ENCODE measurements around the gene TIMM50. TPM values are rescaled to one million over a fixed set of nuclear protein-coding genes. Genes with fewer than 3 reads are reported as not detected.
A peak's percentile ranks its signal among the peaks of the same experiment; 100 is the strongest.

The TIMM50 gene
- total and polyA plus RNA-seq, 2 of the 13 experiments (the other 11 are each of a cell fraction or from before 2014, with no cell fraction given): 91.1 to 92.5 TPM

DNA sequence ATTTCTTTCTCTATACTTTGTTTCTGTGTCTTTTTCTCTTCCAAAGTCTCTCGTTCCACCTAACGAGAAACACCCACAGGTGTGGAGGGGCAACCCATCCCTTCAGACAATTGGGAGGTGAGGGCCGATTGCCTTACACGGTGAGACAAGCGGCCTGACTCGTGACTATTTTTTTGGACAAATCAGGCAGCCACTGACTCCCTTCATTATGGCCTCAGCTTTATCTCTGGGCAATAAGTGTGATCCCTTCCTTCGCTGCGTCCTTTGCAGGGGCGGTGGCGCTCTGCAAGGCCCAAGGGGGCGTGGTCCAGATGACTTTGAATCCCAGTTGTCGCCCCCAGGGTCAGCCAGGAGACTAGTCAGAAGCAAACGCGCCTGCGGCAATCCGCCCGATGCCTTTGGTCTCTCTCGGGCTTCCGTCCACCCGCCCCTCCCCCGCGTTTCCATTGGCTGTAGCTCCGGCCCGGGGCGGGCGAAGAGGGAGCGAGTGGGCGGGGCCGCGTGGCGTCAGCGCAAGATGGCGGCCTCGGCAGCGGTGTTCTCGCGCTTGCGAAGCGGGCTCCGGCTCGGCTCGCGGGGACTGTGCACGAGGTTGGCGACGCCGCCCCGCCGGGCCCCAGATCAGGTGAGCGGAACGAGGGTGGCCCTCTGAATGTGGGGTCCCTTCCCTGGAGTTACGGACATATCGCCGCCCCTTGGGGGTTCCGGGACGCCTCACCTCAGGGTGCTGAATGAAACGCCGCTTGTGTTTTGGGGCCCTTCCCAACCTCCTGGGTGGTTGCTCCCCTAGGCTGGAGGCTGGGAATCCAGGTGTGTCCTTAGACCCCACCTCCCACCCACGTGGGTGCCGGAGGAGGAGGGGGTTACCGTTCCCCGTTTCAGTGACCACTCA, at the start of gene TIMM50 (continued):
- TF ChIP-seq ZFP91 (CRISPR knock-in tag; IDR thresholded peaks at IDR 0.05; ENCODE audit: borderline replicate concordance) (peak; percentile 83; the same call in 1 of the 2 replicates), RXRA (CRISPR knock-in tag; IDR thresholded peaks at IDR 0.05) (peak; percentile 78), KLF9 (CRISPR knock-in tag; IDR thresholded peaks at IDR 0.05; ENCODE audit: low read depth) (peak; percentile 94), ZFY (CRISPR knock-in tag; IDR thresholded peaks at IDR 0.05) (peak; percentile 82), TCF12 (IDR thresholded peaks at IDR 0.05) (no peak), TCF12 (CRISPR knock-in tag; IDR thresholded peaks at IDR 0.05) (no peak), ZNF350 (CRISPR knock-in tag; IDR thresholded peaks at IDR 0.05; ENCODE audit: borderline replicate concordance, low read depth) (peak; percentile 92), RBFOX2 (IDR thresholded peaks at IDR 0.05; ENCODE audit: low read depth, low read length) (peak; percentile 96), KDM2A (CRISPR knock-in tag; IDR thresholded peaks at IDR 0.05; ENCODE audit: borderline replicate concordance, low read depth) (peak; percentile 92), ZFP37 (CRISPR knock-in tag; IDR thresholded peaks at IDR 0.05; ENCODE audit: borderline replicate concordance) (no peak), TFDP1 (CRISPR knock-in tag; IDR thresholded peaks at IDR 0.05; ENCODE audit: borderline replicate concordance) (peak; percentile 72; the same call in 1 of the 2 replicates), ZSCAN20 (CRISPR knock-in tag; IDR thresholded peaks at IDR 0.05; ENCODE audit: borderline replicate concordance) (0 out of 2 replicates have a peak, but pooled peaks have one; percentile 43), RXRB (CRISPR knock-in tag; IDR thresholded peaks at IDR 0.05; ENCODE audit: borderline replicate concordance) (peak; percentile 72), HNF4A (CRISPR knock-in tag; IDR thresholded peaks at IDR 0.05) (no peak), HMG20B (CRISPR knock-in tag; conservative IDR thresholded peaks at IDR 0.05) (0 out of 2 replicates have a peak, but pooled peaks have one; percentile 24), ZNF780A (CRISPR knock-in tag; IDR thresholded peaks at IDR 0.05) (no peak), GRHL1 (CRISPR knock-in tag; conservative IDR thresholded peaks at IDR 0.05) (no peak), ZBED4 (CRISPR knock-in tag; IDR thresholded peaks at IDR 0.05; ENCODE audit: borderline replicate concordance) (0 out of 2 replicates have a peak, but pooled peaks have one; percentile 32), GPN1 (CRISPR knock-in tag; IDR thresholded peaks at IDR 0.05; ENCODE audit: borderline replicate concordance) (no peak)

Data from HepG2 (cell line).